C1 segment of cervical spinal cord (tissue), 14 donors: ENCODE data around the gene NRXN3.

Experiments used
- DNase-seq, 14 donors: peaks; one replicate each; lab custom pipeline; 2025; lab: John Stamatoyannopoulos, UW

The NRXN3 gene

DNA sequence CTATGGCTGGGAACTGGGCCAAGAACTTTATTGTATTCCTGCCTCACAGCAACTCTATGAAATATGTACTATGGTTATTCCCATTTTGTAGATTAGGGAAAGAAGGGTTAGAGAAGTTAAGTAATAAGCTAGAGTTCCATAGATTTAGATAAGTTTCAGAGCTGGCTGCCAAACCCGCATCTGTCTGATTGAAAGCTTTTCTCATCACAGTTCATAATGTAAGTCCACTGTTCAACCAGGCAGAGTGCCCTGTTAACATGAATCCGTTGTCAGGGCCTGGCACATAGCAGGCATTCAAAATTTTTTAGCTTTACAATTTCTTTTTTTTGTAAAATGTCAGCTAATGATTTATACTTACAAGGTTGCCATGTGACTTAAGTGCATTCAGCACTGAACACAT lies 467.3 kb downstream of the NRXN3 start:
- DNase-seq, result no peak

DNA sequence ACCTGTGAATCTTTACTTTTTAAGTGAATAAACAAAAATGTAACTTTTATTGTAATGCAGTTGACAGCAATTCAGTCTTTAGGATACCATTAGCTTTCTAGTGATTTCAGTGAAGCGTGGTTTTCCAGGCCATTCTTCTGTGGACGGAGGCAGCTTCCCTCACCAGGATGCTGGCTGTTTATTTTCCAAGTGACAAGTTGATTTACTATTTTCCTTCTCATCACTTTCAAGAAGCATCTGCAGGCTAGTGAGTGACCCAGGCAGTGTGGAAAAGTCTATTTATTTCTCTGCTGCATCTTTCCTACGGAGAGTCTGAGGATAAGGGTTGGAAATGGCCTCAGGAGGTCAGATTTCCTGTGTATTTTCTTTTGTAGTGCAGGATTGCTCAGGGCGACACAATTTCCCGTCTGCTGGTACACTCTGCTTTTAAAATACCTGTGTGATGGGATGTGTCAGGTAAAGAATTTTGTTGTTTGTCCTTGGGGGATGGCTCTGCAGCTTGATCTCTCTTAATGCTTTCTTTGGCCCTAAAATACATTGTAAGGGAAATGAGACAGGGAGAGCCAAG lies 467.8 kb downstream of the NRXN3 start:
- DNase-seq, result no peak

DNA sequence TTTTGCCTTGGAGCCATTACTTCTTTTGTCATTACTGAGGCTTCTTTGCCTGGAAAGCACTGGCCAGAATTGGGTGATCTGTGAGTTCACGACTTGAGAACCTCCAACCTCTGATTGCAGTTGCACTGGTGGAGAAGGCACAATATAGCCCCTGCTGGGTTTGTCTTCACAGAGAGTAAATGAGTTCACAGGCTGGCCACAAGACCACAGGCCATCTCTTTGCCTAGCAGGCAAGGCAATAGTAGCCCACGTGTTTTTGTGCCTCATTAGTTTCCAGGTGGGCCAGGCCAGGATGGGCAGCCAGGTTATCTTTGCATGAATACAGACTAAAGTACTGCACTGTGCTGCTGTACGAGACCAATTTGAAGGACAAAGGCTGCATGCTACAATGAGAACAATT lies 468.8 kb downstream of the NRXN3 start:
- DNase-seq, result no peak

DNA sequence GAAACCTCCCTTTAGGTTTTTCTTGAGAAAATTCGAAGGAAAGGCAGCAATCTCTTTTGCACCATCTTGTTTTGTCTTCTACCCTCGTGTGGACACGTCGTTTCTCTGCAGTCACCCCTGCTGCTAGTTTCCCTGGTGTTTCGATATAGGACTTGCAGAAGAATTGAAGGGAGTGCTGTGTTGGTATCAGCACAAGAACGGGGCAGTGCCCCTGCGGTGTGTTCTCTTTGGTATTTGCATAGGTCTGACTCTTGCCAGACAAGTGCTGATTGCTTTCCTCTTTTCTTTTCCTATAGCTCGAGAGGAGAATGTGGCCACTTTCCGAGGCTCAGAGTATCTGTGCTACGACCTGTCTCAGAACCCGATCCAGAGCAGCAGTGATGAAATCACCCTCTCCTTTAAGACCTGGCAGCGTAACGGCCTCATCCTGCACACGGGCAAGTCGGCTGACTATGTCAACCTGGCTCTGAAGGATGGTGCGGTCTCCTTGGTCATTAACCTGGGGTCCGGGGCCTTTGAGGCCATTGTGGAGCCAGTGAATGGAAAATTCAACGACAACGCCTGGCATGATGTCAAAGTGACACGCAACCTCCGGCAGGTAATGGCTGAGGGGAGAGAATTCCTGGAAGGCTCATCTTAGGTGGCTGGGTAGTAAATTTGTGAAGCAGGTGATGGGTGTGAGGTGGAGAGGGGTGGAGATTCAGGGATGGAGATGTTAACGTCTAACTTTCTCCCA lies 474.8 kb downstream of the NRXN3 start:
- DNase-seq, result no peak

DNA sequence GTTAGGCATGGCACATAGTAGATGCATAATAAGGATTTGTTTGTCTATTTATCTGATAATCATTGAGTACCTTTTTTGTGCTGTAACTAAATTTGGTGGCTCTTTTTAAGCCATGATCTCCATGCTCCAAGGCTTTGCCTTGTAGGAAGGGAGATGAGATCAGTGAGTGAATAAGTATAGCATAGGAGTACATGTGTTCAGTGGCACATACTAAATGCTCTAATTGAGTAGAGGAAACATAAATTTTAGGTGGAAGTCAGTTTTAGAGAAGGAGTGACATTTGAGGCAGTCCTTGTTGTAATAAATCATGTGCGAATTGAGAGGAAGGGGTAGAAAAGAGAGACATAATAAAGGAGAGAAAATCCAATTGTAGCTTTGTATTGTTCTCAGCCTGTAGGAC lies 482.6 kb downstream of the NRXN3 start:
- DNase-seq, result no peak

DNA sequence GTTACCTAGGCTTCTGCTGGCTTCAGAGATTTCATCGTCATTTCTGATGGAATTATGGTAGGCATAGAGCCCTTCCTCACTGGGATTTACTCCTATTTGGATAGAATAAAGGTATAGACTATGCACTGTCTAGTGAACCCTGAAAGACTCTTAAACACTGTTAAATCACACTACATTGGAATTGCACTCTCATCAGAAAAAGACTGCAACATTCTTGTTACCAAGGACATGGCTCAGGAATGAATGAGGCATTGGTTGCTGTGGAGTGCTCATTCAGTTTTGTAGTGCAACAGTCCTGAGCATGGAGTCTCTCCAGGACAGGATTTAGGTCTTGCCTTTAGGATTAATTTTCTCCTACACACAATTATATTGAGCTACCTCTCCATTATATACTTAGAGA lies 483.0 kb downstream of the NRXN3 start:
- DNase-seq, result no peak

DNA sequence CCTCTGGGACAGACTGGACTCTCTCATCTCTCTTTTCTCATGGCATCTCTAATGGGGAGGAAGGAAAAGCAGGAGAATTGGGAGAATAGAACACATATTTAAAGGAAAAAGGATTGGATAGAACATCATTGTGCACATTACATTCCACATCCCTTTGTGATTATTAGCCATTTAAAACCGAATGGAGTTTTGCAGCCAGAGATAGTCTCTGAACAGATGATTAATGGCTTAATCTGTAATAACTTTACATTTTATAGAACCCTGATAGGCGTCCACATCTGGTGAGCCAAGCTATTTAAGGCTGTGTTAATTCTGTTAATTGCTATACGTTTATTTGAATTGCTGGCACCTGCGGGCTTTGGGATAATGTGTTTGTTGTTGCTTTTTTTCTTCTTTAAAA lies 487.3 kb downstream of the NRXN3 start:
- DNase-seq, result no peak

DNA sequence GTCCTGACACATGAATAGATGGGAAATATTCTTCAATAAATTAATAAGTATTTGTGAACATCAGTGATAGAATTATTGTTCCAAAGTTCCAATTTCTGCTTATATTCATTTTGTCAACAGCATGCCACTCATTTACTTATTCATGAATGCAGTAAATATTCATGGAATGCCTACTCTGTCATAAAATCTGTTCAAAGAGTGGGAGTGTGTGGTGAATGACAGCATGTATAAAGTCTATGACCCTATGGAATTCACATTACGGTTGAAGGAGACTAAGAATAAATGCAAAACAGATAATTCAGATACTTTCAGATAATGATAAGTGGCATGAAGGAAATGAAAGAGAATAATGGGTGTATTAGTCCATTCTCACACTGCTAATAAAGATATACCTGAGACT lies 494.7 kb downstream of the NRXN3 start:
- DNase-seq, result no peak

DNA sequence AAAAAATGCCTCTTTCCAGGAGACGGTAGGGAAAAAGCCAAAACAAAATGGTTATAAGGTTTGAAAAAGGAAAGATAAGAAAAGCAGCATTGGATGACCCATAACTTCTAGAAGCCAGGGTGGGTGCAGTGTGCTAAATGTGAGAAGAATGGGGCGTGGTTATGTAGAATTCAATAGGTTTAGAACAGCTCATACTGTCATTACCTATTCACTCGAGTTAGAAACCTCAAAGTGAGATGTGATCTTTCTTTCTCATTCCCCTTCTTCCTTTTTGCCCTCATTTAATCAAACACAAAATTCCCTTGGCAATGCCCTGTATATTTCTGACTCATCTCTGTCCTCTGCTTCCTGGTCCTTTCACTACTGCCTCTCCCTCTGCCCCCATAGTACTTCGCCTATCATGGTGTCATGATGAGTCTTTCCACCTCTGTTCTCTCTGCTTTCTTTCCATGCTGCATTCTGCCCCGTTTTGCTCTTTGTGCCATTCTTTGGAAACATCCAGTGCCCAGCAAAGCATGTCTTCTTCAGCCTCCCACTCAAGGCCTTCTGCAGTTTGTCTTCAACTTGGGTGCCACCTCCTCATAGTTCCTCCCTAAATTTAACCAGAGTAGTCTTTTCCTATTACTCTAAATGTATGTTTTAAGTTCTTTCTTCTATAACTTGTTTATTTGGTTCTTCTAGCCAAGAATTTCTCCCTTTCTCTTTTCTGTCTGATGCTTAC lies 496.3 kb downstream of the NRXN3 start:
- DNase-seq, result no peak

DNA sequence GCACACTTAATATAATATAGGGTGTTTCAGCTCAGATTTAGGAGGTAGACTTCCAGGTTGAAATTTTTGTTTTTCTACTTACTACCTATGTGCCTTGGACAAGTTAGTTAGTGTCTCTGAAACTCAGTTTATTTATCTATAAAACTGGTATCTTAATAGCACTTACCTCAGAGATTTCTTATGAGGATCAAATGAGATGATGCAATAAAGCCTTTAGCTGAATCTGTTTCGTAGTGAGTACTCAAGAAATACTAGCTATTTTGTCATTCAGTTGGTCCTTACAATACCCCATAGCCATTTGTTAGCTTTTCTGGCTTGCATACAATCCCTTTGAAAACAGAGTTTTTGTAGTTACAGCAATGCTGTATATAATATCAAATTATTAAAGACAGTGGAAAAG lies 497.0 kb downstream of the NRXN3 start:
- no peak for DNase-seq

DNA sequence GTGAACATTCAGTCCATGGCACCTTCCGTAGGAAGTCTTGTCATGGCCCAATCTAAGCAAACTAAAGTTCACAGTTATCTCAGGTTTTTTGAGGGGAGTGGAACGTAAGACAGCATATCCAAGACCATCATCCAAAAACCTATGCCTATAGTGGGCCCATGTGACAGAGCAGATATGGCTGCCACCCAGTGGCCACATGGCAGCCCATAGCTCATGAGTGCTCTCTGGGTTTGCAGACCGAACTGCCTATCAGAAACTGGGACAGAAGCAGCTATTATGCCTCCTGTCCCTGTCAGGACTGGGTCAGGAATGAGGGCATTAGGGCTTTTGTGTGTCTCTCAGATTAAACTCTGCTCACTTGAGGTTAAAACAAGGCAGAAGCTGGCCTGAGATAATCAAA lies 503.7 kb downstream of the NRXN3 start:
- no peak for DNase-seq

DNA sequence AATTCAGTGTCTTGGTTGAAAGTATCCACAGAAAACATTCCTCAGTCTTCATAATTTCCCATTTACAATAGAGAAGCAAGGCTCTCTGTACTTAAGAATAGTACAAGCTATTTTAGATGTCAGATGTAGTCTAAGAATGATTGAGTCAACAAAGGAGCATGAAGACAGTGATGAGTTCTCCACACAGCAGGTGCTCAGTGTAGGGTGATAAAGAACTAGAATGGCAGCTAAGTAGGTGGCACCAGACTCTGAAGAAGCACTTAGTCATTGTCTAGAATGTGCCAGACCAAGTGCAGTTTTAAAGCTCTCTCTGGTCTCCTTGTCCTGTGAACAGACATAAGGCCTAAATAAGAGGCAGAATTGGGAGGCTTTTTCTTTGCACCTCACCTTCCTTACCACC lies 504.6 kb downstream of the NRXN3 start:
- no peak for DNase-seq

DNA sequence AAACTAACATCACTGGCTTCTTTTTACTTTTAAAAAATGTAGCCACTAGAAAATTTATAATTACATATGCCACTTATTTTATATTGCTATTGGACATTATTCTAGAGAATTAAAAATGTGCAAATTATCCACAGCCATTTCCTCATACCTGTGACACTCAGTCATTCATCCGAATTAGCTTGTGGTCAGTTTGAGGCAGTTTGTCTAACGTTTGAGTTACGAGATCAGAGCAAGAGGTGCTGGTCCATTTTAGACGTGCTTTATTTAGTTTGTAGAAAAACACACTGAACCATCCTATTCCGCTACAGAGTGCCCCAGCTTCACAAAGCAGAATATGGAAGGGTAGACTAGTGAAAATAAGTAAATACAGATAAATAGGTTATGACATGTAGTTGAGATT lies 513.0 kb downstream of the NRXN3 start:
- no peak for DNase-seq

DNA sequence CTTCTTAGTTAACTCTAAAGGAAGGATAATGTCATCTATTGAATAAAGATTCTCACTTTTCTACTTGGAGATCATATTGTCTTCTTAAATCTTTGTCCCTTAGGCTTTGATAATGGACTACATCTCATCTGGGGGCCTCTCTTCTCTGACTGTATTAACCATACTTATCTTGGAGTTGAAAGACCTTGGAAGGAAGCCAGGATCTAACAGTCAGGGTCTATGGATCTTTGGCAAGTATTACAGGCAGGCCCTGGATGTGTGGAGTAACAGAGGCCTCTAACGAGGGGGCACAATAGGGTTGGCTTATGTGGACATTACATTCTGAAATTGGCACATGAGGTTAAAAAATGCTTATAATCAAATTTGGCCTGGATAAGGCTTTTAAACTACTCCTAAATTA lies 513.8 kb downstream of the NRXN3 start:
- no peak for DNase-seq

DNA sequence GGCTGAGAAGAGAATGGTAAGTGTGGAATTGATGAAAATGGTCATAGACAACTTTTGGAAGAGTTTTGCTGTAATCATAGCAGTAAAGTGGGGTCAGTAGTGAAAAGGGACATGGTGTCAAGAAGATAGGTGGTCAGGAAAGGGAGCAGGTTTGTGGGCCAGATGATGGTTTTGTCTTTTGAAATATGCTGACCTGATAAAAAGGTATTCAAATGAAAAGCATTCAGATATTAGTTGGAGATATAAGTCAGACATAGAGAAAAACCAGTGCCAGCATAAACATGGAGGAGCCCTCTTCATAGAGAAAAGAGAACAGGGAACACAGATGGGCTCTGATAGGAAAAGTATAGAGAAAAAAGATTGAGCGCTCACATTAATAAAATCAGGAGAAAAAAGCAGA lies 518.3 kb downstream of the NRXN3 start:
- no peak for DNase-seq

DNA sequence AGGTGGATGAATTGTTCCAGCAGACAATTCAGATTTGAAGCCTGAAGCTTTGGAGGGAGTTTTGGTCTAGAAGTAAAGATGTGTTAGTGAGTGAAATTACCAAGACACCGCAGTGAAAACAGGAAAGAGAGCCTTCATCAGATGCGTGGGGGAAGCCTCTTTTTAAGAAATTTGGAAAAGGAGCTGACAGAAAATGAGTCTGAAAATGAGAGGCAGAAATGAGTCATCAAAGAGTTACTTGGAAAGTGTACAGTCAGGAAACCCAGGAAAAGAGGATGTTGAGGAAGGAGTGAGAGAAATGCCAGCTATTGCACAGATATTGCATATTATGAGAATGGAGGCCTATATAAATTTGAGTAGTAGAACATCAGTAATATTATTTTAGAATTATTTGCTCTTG lies 520.7 kb downstream of the NRXN3 start:
- DNase-seq, result no peak

DNA sequence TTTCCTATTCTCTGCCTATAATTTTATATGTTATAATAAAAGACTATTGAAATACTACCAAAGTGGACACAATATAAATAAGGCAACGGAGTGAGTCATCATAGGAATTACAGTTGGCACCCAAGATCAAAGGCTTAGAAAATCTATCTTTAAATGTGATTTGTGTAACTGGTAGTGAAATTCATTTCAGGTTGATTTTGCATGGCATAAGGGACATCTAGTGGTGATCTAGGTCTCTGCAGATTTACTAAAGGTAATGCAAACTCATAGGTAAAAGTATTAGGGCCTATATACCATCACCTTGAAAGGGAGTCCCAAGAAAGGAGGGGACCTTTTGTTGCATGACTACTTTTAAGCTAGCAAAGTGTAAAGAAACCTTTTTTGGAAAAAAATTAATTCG lies 527.2 kb downstream of the NRXN3 start:
- DNase-seq, result no peak

DNA sequence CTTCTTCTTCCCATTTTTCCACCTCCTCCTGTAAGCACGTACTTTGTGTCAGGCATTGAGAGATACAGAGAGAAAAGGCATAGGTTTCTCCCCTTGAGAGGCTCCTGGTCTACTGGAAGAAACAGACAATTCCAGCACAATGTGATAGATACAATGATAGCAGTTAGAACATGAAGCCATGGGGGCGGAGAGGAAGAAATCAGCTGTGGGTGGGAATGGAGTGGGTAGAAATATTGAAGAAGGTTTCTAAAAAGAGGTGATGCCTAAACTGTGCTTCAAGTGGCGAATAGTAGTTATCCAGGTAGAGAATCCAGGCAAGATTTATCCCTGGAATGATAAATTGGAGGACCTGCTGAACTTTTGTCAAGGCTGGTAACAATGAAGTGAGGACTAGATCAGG lies 528.8 kb downstream of the NRXN3 start:
- no peak for DNase-seq

DNA sequence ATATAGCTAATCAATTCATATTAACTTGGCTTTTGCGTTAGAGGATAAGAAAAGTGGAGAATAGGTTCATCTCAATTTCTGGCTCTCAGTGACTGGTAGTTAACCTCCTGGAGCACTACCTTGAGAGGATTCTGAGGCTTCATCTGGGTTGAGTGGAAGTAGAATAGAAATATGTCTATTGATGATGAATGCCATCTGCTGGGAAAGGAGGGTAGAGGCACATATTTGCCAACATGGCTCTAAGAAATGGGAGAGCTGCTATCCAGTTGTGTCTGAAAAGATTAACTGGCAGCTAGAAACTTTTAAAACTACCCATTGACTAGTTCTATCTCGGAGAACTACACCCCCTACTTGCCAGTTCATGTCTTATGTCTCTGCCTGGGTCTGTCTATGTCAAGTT lies 530.1 kb downstream of the NRXN3 start:
- DNase-seq, result no peak

DNA sequence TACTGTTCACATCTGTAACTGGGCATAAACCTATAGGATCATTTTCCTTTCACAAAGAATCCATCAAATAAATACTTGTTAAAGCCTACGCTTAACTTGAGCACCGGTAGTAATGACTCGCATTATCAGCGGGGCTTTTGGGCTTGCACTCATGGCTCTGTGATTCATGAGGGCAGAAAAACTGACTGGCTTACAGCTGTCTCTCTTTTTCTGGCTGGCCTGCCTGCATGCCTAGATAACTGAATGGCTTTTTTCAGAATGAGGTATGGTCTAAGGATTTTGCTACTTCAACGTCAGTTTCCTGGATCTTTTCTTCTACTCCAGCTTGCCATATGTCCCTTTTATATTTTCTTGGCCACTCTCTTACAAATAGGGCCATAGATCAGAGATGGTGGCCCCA lies 531.1 kb downstream of the NRXN3 start:
- no peak for DNase-seq

DNA sequence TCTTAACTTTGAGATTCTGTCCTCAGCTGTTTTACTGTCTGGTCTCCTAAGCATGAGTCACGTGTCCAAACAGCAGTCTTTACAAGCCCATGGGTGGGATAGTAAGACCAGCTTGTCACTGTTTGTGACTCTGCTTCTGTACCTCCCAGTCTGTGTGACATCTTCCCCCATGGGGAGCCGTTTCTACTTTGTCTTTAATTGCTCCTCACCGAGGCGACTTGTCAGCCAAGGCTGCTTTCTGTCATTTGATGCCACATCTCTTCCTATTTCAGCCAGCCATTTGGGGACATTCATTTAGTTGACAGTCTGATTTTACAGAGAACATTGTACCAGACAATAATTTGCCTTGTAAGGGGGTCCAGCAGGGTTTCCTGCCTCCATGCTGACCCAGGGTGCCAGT lies 534.8 kb downstream of the NRXN3 start:
- DNase-seq, result no peak

DNA sequence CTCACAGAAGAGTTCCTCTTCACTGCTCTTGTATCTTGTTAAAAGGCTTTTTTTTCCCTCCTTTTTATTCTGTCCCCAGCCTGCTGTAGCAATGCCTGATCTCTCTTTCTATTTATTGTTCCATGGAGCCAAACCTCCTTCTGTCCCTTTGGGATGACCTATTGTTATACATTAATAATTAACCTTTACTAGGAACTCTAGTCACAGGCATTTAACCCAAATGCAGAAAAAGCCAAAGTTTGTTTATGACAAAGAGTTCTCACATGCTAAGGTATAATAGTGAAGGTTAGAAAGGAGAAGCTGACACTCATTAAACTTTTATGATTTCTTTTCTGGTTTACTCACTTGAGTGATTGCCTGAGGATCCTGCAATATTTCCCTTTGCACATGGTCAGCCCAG lies 535.8 kb downstream of the NRXN3 start:
- DNase-seq, result no peak
